Medulla oblongata (tissue), 1 donor: ENCODE results near the gene BAHD1.

Experiments
- DNase-seq: peaks from one replicate; pipeline ENCODE4 v3.0.0-alpha.2; 2015; ENCODE audit errors: extremely low spot score

Gene BAHD1

DNA sequence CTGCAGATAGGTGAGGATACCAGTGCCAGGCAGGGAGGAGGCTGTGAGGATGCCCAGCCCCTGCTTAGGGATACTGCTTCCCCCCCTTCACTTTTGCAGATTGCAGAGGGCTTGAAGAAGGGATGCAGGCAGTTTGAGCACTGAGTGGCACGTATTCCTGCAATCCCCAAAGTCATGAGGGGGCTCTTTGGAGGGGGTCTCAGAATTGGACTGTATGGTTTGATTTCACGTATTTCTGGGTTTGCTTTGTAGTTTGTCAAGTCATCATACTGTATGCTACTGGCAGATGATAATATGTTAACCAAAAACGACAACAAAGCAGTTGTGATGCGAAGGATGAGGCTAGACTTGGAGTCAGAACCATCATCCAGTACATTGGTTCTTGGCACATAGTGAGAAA, 58.1 kb downstream of the BAHD1 start:
- no peak for DNase-seq

DNA sequence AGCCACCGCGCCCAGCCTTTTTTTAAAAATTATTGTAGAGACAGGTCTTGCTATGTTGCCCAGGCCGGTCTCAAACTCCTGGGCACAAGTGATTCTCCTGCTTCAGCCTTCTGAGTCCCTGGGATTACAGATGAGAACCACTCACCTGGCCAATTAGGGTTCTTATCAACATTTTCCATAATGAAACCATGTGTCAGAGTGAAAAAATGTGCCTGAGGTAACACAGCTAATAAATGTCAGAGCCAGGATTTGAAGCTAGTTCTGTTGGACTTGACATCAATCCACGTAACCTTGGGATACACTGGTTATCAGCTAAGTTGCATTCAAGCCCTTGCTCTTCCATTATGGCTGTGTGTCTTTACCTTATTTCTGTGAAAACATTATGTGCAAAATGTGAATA, 59.2 kb downstream of the BAHD1 start:
- no peak for DNase-seq

DNA sequence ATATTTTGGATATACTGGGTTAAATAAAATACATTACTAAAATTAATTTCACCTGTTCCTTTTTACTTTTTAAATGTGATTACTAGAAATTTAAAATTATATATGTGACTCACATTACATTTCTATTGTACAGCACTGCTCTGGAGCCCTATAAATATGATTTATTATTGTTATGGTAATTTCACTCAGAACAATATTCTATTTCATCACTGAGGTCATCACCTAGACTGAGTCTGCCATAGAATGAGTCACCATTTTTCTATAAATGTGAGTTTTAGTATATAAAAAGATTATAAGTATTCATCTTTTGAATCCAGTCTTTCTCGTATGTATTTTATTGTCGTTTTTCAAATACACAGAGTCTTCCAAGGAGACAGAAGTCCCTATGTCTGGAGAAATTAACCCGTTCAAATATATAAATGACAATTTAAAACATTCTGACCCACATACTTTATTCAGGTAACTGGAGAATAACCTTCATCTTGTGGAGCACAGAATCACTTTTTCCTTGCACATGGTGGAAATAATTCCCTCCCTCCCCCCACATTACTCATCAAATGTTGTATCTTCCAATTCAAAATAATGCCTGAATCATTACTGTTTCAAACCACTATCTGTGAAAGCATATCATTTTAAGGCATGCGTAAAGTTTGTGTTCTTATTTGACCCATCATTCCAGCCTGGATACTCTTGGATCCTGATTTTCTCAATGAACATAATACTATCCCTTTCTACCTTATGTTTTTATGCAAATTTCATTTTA, 60.0 kb downstream of the BAHD1 start:
- DNase-seq: no peak

DNA sequence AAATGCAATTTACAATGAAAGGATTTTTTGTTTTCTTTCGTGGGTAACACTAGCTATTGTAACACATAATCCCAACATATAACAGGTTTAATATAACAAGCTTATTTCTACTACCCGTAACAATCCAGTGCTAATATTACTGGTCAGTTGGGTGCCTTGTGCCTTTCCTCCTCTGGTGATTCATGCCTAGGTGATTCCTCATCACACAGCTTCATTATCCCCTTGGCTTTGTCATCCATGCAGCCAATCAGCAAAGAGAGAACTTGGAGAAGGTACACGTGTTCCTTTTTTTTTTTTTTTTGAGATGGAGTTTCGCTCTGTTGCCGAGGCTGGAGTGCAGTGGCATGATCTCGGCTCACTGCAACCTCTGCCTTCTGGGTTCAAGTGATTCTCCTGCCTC, 60.7 kb downstream of the BAHD1 start:
- no peak for DNase-seq

DNA sequence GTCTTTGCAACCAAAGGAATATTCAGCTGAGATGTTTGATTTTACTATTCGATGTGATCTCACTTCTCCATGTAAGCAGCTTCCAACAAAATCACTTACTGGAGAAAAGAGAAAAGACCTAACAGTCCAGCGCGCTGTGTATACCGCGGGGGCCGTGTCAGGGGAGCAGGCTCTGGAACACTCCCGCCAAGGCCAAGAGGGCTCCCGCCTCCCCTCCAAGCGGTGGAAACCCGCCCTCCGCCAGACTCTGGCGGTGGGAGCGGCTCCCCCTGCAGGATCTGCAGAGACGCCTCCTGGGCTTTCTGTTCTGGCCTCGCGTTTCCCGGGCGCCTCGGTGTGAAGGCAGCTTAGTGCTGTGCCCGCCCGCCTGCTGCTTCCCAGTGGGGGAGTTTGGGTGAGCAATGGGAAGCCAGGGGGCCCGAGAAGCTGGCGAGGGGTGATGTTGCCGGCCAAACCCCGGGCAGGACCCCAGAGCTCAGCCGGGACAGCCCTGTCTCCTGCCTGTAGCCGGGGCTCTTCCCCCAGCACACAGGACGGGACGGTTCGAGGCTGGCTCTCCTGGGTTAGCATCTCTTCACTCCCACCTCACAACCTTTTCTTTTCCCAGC, 66.3 kb downstream of the BAHD1 start:
- DNase-seq: peak; percentile 84

DNA sequence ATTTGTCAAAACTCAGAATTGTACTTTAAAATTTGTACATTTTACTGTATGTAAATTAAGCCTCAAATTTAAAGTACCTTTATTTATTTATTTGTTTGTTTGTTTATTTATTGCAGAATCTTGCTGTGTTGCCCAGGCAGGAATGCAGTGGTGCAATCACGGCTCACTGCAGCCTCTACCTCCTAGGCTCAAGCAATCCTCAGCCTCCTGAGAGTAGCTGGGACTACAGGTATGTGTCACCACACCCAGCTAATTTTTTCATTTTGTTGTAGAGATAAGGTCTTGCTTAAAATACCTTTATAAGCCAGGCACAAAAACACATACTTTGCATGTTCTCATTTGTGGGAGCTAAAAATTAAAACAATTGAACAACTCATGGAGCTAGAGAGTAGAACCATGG, 67.5 kb downstream of the BAHD1 start:
- DNase-seq: no peak

DNA sequence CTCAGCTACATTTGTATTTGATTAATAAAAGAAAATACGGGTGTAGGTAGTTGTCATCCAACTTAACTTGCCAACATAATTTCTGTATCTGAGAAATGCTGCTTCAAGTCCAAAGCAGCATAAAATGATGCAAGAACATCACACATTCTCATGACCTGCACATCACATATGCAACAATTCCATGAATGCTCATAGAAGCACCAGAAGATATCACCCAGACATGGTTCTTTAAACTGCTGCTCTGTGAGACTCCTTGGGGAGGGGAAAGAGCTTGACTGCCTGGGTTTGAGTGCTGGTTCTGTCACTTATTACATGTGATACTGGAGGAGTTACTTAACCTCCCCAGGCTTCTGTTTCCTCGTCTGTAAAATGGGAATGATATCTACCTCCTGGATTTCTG, 69.4 kb downstream of the BAHD1 start:
- DNase-seq: no peak

DNA sequence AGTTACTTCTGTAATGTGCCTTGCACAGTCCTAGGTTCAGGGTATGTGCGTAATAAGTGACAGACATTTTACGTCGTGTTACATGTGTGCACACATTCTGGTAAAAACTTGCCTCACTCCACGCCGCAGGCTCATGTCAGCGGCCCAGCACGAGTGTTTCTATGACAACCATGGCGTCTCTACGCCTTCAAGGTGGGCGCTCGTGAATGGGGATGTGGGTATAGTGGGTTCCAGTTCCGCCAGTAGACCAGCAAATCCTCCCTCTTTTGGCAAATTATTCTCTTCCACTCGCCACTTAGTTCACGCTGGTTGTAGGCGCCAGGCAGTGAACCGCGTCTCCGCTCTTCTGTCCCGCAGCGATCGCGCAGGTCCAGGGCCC, 70.3 kb downstream of the BAHD1 start:
- no peak for DNase-seq

DNA sequence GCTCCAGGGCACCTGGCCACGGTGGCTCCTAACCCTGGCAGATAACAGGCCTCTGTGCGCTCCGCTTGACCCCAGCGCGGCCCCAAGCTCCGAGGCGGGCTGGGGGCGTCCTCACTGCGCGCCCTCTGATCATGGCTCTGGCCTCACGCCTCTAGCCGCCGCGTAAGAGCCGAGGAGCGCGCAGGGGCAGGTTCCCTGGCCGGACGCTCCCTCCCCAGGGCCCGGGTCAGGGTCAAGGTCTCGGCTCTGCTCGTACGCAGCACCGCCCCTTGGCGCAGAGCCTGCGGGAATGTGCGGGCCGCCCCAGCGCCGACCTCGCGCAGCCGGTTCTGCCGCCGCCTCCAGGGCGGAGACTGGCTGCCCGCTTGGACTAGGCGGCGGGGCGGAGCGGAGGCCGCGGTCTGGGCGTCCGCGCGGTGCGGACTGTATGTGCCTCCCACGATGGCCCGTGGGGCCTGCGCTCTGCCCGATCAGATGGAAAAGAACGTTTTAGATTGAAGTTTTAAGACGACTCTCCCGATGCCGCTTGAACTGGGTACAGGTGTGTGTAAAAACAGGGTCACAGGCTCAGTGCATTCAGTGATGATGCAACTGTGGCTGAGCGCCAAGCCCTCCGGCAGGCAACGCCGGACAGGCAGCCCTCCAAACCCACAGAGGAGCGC, 70.8 kb downstream of the BAHD1 start:
- peak; percentile 24 for DNase-seq

DNA sequence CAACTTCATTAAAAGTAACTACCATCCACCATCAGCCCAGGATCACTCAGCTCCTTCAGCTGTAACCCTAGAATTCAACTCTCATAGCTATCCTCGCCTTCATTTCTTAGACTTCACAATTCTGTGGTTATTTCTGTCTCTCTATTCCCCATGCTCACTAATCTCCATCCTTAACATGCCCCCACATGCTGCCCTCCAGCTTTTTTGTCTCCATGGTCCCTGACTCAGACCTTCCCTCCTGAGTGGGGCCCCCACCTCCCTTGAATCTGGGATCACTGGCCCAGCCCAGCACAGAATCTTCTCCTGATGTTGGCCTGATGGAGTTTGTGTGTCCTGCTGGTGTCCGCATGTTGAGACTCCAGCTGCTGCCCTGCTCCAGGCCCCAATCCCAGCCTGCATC, 71.7 kb downstream of the BAHD1 start:
- no peak for DNase-seq

DNA sequence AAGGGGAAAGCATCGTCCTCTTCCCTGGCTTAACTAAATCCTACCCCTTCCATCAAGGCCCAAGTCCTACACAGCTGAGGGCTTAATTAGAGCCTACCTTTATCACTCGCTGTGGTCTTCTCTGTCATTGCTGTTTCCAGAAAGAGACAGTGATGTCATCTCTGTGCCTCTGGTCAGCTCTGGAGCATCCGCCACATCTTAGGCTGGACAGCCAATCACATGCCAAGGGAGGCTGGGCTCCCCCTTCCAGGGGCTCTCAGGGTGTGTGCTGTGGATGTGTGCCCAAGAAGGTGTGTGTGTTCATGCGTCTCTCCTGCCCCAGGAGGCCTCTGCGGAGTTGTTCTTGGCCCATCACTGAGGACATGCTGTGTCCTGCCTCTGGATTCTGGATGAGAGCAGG, 72.9 kb downstream of the BAHD1 start:
- DNase-seq: no peak

DNA sequence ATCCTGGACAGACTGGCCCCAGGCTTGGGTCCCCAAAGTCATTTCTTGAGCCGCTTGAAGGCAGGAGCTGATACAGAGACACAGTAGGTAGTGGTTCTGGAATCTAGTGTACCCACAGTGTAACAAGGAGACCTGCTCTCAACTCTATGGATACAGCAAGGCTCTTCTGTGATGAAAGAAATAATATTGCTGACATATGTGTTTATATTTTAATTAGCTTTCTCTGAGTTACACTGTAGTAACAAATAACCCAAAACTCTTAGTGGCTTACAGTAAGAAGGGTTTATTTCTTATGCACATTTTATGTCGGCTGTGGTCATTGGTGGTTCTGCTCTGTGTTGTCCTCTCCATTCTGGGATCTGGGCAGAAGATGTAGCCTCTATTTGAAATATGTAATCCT, 75.6 kb downstream of the BAHD1 start:
- no peak for DNase-seq
